Progenitor cell of endocrine pancreas (in vitro differentiated cells): Measurements from ENCODE around the gene AGBL1. TPM values are rescaled to one million over a fixed set of nuclear protein-coding genes. Genes with fewer than 3 reads are reported as not detected.

Experiments
- DNase-seq: peaks from one replicate; pipeline ENCODE4 v3.0.0; 2021; ENCODE audit warnings: low spot score; ENCODE audit not compliant: unreplicated experiment
- H3K27ac Mint-ChIP-seq: 2 replicates; pipeline ENCODE4 v1.8.0; 2021; ENCODE audit warnings: mild to moderate bottlenecking, moderate library complexity, mixed read lengths
- H3K27me3 Mint-ChIP-seq: 2 replicates; pipeline ENCODE4 v1.8.0; 2021; ENCODE audit warnings: mixed read lengths
- H3K36me3 Mint-ChIP-seq: 2 replicates; pipeline ENCODE4 v1.8.0; 2022; ENCODE audit warnings: mixed read lengths; ENCODE audit not compliant: insufficient read depth
- H3K4me1 Mint-ChIP-seq: 2 replicates; pipeline ENCODE4 v1.8.0; 2021; ENCODE audit warnings: low read depth, mixed read lengths
- H3K4me3 Mint-ChIP-seq: 2 replicates; pipeline ENCODE4 v1.8.0; 2021; ENCODE audit warnings: low read depth, mild to moderate bottlenecking, moderate library complexity, mixed read lengths
- H3K9me3 Mint-ChIP-seq: 2 replicates; pipeline ENCODE4 v1.8.0; 2021; ENCODE audit warnings: low read depth, mixed read lengths
- CTCF ChIP-seq: fragments of 200-600 bp; sonication (generic); IDR thresholded peaks from one replicate; pipeline ENCODE4 v1.5.0; 2021; ENCODE audit warnings: antibody characterized with exemption, mild to moderate bottlenecking; ENCODE audit not compliant: unreplicated experiment
- total RNA-seq: library from RNA; stranded (reverse); gene quantifications from 2 replicates; pipeline ENCODE4 v1.2.1, GENCODE V29; 2021

Gene AGBL1
- total RNA-seq, 1 donor from 2014 or later: not detected

GRCh38 chr15:86041399-86041798 lies 38.3 kb upstream of the AGBL1 start:
- no peak overlapping the region for H3K4me3 Mint-ChIP-seq
- no peak for TF ChIP-seq CTCF
- H3K27me3 Mint-ChIP-seq: no peaks in the 10 kb centered on the region
- no peak overlapping the region for H3K27ac Mint-ChIP-seq
- H3K4me1 Mint-ChIP-seq: peaks cover 8% of the 10 kb centered on the region
- H3K9me3 Mint-ChIP-seq: peaks cover under 1% of the 10 kb centered on the region
- DNase-seq: no peak
- no peaks in the 10 kb centered on the region for H3K36me3 Mint-ChIP-seq

GRCh38 chr15:86042226-86042625 lies 37.4 kb upstream of the AGBL1 start:
- peaks cover 8% of the 10 kb centered on the region for H3K4me1 Mint-ChIP-seq
- peaks cover 6% of the 10 kb centered on the region for H3K9me3 Mint-ChIP-seq
- no peak for TF ChIP-seq CTCF
- no peak overlapping the region for H3K4me3 Mint-ChIP-seq
- H3K27ac Mint-ChIP-seq: no peak overlapping the region
- DNase-seq: no peak
- no peaks in the 10 kb centered on the region for H3K27me3 Mint-ChIP-seq
- H3K36me3 Mint-ChIP-seq: no peaks in the 10 kb centered on the region

- Mint-ChIP-seq H3K4me3 (no peak overlapping the region), H3K27me3 (no peaks in the 10 kb centered on the region), H3K4me1 (peaks cover 8% of the 10 kb centered on the region), H3K36me3 (no peaks in the 10 kb centered on the region), H3K9me3 (peaks cover 10% of the 10 kb centered on the region), H3K27ac (no peak overlapping the region)
- DNase-seq: no peak
- TF ChIP-seq CTCF: peak; percentile 10
Observed at GRCh38 chr15:86044981-86045380, 34.7 kb upstream of the AGBL1 start.

- DNase-seq: no peak
- H3K4me3 Mint-ChIP-seq: no peak overlapping the region
- H3K36me3 Mint-ChIP-seq: no peaks in the 10 kb centered on the region
- TF ChIP-seq CTCF: no peak
- H3K4me1 Mint-ChIP-seq: no peaks in the 10 kb centered on the region
- no peak overlapping the region for H3K27ac Mint-ChIP-seq
- H3K27me3 Mint-ChIP-seq: peaks cover 4% of the 10 kb centered on the region
- no peaks in the 10 kb centered on the region for H3K9me3 Mint-ChIP-seq
Observed at GRCh38 chr15:86054338-86054737, 25.3 kb upstream of the AGBL1 start.

GRCh38 chr15:86055688-86056087 lies 24.0 kb upstream of the AGBL1 start:
- no peak for DNase-seq
- H3K9me3 Mint-ChIP-seq: no peaks in the 10 kb centered on the region
- no peaks in the 10 kb centered on the region for H3K4me1 Mint-ChIP-seq
- H3K4me3 Mint-ChIP-seq: no peak overlapping the region
- H3K27ac Mint-ChIP-seq: no peak overlapping the region
- TF ChIP-seq CTCF: no peak
- no peaks in the 10 kb centered on the region for H3K36me3 Mint-ChIP-seq
- H3K27me3 Mint-ChIP-seq: peaks cover 4% of the 10 kb centered on the region
